Measurements from ENCODE around the gene LRRC1. TPM values are rescaled to one million over a fixed set of nuclear protein-coding genes. Genes with fewer than 3 reads are reported as not detected.

Gene LRRC1
- total RNA-seq, 4 donors from 2014 or later, result 39.0 to 62.5 (median 52.2) TPM

- DNase-seq (ENCODE audit: low spot score in 2 of 2), result no peak
- no peak overlapping the region for H3K4me3 ChIP-seq (ENCODE audit: low read depth, poor library complexity, severe bottlenecking)
- TF ChIP-seq CTCF (IDR thresholded peaks at IDR 0.05), result no peak
- no peak for TF ChIP-seq POLR2A (IDR thresholded peaks at IDR 0.05)
- intact Hi-C loops (cut with DNase I; ENCODE audit: low total_unique reads), result no loop called here
- 75 to 76% methylated on average over 2 of the region's 2 CpGs for WGBS, 2 donors
Measured at GRCh38 chr6:53898026-53898795, 103.4 kb downstream of the LRRC1 start.

DNA sequence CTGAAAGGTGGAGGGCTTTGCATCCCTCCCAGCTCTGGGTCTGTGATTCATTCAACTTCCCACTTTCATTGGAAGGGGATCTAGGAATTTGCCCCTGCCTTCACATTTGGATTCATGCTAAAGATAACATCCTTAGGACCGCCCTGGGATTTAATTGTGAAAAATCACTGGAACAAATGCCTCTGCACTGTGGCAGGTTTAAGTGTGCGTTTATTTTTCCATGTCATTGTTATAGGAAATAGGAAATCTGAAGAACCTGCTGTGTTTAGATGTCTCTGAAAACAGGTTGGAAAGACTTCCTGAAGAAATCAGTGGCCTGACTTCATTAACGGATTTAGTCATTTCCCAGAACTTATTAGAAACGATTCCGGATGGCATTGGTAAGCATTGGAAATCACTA lies 104.7 kb downstream of the LRRC1 start:
- TF ChIP-seq POLR2A (IDR thresholded peaks at IDR 0.05) (no peak), CTCF (IDR thresholded peaks at IDR 0.05) (no peak)
- DNase-seq (ENCODE audit: low spot score in 2 of 2), result no peak
- no peak overlapping the region for H3K4me3 ChIP-seq (ENCODE audit: low read depth, poor library complexity, severe bottlenecking)
- intact Hi-C loops (cut with DNase I; ENCODE audit: low total_unique reads), result no loop called here
- 78 to 94% methylated on average over 5 of the region's 5 CpGs for WGBS, 2 donors

GRCh38 chr6:53903357-53903756 lies 108.6 kb downstream of the LRRC1 start:
- 88 to 100% methylated on average over 1 to 2 of the region's 2 CpGs for WGBS, 2 donors
- intact Hi-C loops (cut with DNase I; ENCODE audit: low total_unique reads), result no loop called here
- TF ChIP-seq CTCF (IDR thresholded peaks at IDR 0.05) (no peak), POLR2A (IDR thresholded peaks at IDR 0.05) (no peak)
- H3K4me3 ChIP-seq (ENCODE audit: low read depth, poor library complexity, severe bottlenecking), result no peak overlapping the region
- no peak for DNase-seq (ENCODE audit: low spot score in 2 of 2)

- TF ChIP-seq POLR2A (IDR thresholded peaks at IDR 0.05), result no peak
- no peak for TF ChIP-seq CTCF (IDR thresholded peaks at IDR 0.05)
- intact Hi-C loops (cut with DNase I; ENCODE audit: low total_unique reads), result no loop called here
- DNase-seq (ENCODE audit: low spot score in 2 of 2), result no peak
- WGBS, 2 donors, result 71% methylated on average over 3 of the region's 3 CpGs
- H3K4me3 ChIP-seq (ENCODE audit: low read depth, poor library complexity, severe bottlenecking), result no peak overlapping the region
Measured at GRCh38 chr6:53906103-53906502, 111.3 kb downstream of the LRRC1 start.

DNA sequence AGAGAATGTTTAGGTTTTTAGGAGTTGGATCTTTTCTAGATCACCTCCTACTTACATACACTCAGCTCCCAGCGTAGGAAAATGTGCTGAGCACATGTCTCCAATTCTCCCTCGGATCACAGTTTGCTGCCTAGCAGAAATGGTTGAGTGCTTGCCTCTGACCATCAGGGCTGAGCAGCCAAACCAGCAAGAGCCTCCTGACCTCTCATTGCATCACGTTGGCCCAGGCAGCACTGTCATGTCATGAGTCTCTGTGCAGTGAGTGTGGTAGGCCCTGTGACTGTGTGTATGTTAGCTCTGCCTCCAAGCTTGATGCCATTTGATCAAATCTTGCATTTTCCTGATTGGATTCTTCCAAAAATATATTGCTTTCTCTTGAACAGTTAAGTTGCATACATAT lies 112.0 kb downstream of the LRRC1 start:
- no peak for TF ChIP-seq CTCF (IDR thresholded peaks at IDR 0.05)
- TF ChIP-seq POLR2A (IDR thresholded peaks at IDR 0.05), result no peak
- intact Hi-C loops (cut with DNase I; ENCODE audit: low total_unique reads), result no loop called here
- DNase-seq (ENCODE audit: low spot score in 2 of 2), result no peak
- no peak overlapping the region for H3K4me3 ChIP-seq (ENCODE audit: low read depth, poor library complexity, severe bottlenecking)
- WGBS, 2 donors, result 56 to 66% methylated on average over 3 of the region's 3 CpGs

DNA sequence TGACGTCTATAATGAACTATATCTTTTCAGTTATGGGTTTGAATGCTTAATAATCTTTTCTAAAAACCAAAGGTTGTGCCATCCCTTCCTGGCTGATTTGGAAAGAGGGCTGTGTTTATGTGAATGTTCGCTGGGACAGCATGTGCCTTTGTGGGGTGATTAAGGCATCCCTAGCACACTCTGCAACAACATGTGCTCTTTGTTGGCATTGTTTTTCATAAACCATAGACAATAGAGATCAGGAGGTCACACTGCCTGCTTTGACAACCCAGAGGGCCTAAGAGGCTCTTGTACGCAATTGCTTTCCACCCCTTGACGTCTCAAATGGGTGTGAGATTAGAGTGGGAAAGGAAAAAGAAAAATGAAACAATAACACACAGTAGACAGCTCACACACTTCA lies 116.0 kb downstream of the LRRC1 start:
- intact Hi-C loops (cut with DNase I; ENCODE audit: low total_unique reads), result no loop called here
- H3K4me3 ChIP-seq (ENCODE audit: low read depth, poor library complexity, severe bottlenecking), result no peak overlapping the region
- 77 to 85% methylated on average over 4 of the region's 4 CpGs for WGBS, 2 donors
- no peak for DNase-seq (ENCODE audit: low spot score in 2 of 2)
- TF ChIP-seq CTCF (IDR thresholded peaks at IDR 0.05) (no peak), POLR2A (IDR thresholded peaks at IDR 0.05) (no peak)
